NOMO-1 (cell line): ENCODE measurements around the gene BCL2L13.
"Not testable (repeated sequence)": the region's sequence is repeated elsewhere in the genome, so short reads cannot be mapped to it uniquely, and the experiment has no call there.

ENCODE experiments used
- DNase-seq, 2 experiments: peaks; one replicate each; lab custom pipeline; 2025; ENCODE audit not compliant: unreplicated experiment in 2 of 2; lab: John Stamatoyannopoulos, UW

BCL2L13 gene

GRCh38 chr22:17634696-17635095, 3.9 kb upstream of the BCL2L13 start:
- DNase-seq = no peak

- not testable (repeated sequence) for DNase-seq
Observed at GRCh38 chr22:17636850-17637249, 1.7 kb upstream of the BCL2L13 start.

- no peak for DNase-seq
Observed at GRCh38 chr22:17637490-17638181, 921 bp upstream of the BCL2L13 start.

GRCh38 chr22:17638182-17638431, 450 bp upstream of the BCL2L13 start:
- peak in 1 of 2 experiments; percentile 54 for DNase-seq

DNA sequence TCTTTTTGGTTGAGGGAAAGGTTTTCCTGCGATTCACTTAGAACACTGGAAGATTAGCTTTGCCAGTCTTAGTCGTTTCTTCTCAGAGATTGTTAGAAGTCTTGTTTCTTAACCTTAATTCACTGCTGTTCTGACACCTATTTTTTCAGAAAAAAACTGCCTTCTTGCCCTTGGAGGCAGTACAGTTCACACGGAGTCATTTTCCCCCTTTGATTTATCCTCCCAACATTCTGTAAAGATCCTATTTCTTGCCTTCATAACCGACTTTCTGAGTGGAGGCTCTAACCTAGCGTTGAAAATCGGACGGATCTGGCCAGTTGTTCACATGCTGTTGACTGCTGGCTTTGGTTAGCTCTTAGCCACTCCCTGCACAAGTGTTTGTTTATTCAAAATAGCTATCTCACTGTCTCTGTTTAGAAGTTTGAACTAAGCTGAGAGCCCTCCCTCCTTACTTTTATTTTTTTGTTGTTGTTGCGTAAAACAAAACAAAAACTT, 737 bp downstream of the BCL2L13 start:
- DNase-seq = peak in 1 of 2 experiments; percentile 21

- no peak for DNase-seq
Observed at GRCh38 chr22:17641269-17641668, 2.7 kb downstream of the BCL2L13 start.

DNA sequence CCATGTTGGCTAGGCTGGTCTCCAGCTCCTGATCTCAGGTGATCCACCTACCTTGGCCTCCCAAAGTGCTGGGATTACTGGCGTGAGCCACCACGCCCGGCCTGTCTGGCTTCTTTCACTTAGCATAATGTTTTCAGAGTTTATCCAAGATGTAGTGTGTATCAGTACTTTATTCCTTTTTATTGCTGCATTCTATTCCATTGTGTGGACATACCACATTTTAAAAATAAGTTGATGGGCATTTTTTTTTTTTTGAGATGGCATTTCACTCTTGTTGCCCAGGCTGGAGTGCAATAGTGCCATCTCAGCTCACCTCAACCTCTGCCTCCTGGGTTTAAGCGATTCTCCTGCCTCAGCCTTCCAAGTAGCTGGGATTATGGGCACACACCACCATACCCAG, 3.8 kb downstream of the BCL2L13 start:
- not testable (repeated sequence) for DNase-seq

DNA sequence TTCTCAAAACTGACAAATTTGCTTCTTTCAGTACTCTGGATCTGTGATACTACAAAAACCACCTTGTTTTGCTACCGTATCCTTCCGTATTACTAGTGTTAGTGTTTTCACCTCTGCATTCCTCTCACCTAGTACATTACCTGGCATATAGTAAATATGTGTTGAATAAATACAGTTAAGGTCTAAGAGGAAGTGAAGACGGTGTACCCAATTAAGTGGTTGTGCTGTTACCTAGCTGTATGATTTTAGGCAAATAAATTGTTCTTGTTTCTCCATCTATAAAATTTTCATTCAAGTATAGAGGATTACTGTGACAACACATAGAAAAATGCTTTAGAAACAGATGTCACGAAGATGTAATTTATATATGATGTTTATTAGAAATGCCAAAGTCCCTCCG, 8.9 kb downstream of the BCL2L13 start:
- DNase-seq = no peak

GRCh38 chr22:17647991-17648390, 9.4 kb downstream of the BCL2L13 start:
- DNase-seq = peak; percentile 43 to 72

DNA sequence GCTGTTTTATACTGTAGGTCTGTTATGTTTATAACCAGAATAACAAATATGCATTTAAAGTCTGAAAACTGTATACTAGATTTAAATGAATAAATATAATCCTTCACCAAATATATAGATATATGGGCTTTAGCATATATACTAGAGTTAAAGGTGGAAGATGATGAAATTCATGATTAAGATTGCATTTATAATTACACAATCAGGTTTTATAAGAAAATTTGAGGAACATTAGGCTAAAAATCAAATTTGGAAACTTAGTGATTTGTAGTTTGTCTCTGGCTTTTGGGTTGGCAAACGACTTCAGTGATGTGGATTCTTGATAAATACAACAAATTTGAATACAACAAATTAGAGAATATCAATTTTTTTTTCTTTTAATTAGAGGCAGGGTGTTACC, 10.0 kb downstream of the BCL2L13 start:
- DNase-seq = peak in 1 of 2 experiments; percentile 52

GRCh38 chr22:17655289-17655688, 16.7 kb downstream of the BCL2L13 start:
- peak; percentile 66 to 84 for DNase-seq

- no peak for DNase-seq
Observed at GRCh38 chr22:17656870-17657395, 18.4 kb downstream of the BCL2L13 start.

GRCh38 chr22:17664414-17665055, 26.0 kb downstream of the BCL2L13 start:
- no peak for DNase-seq

DNA sequence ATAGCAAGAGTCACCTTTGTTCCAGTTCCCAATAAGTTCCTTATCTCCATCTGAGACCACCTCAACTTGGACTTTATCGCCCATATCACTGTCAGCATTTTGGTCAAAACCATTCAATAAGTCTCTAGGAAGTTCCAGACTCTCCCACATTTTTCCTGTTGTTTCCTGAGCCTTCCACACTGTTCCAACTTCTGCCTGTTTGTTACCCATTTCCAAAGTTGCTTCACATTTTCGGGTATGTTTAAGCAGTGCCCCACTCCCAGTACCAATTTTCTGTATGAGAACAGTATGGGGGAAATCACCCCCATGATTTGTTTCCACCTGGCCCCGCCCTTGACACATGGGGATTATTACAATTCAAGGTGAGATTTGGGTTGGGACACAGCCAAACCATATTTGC, 26.7 kb downstream of the BCL2L13 start:
- DNase-seq = no peak

- peak in 1 of 2 experiments; percentile 28 for DNase-seq
Observed at GRCh38 chr22:17665854-17666253, 27.3 kb downstream of the BCL2L13 start.

GRCh38 chr22:17671521-17672092, 33.0 kb downstream of the BCL2L13 start:
- not testable (repeated sequence) for DNase-seq

- no peak for DNase-seq
Observed at GRCh38 chr22:17672417-17672991, 33.9 kb downstream of the BCL2L13 start.

DNA sequence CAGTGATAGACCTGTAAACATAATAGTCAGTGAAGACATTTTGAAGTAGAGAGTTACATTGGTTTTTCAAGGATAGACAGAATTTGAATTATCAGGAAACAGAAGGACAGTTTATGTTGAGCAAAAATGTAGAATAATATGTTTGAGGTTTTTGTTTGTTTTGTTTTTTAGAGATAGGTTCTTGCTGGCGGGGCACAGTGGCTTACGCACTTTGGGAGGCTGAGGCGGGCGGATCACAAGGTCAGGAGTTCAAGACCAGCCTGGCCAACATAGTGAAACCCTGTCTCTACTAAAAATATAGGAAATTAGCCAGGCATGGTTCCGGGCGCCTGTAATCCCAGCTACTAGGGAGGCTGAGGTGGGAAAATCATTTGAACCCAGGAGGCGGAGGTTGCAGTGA, 35.6 kb downstream of the BCL2L13 start:
- DNase-seq = no peak

DNA sequence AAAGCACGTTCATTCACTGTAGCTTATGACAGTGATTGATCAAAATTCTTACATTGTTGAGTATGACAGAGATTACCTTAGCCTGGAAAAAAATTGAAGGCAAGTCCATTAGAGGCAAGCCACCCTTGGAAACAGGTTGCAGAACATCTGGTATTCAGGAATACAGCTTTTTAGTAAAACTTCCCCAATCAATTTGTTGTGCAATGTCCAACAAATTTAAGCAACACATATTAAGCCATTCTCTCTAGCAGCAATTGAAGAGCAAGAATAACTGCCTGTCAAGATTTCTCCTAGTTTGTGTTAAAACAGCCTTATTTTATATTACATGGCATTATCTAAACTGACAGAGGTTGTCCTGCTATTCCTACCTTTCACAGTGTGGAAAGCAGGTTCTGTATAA, 37.0 kb downstream of the BCL2L13 start:
- DNase-seq = peak; percentile 28 to 64

- DNase-seq = no peak
Observed at GRCh38 chr22:17678817-17679385, 40.3 kb downstream of the BCL2L13 start.

DNA sequence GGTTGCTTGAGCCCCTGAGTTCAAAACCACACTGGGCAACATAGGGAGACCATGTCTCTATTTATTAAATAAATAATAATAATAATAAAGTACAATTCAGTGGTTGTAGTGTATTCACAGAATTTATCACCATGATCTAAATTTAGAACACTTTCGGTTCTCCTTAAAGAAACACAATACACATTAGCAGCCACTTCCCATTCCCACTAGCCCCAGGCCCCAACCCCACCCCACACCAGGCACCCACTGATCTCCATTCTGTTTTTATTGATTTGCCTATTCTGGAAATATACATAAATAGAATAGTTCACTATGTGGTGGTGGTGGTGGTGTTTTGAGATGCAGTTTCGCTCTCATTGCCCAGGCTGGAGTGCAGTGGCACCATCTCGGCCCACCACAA, 45.7 kb downstream of the BCL2L13 start:
- peak; percentile 45 to 50 for DNase-seq
